ENCODE results near the gene SLMAP. TPM values are rescaled to one million over a fixed set of nuclear protein-coding genes. Genes with fewer than 3 reads are reported as not detected.

Gene SLMAP
- total RNA-seq, 4 donors from 2014 or later: 104 to 369 (median 186) TPM

DNA sequence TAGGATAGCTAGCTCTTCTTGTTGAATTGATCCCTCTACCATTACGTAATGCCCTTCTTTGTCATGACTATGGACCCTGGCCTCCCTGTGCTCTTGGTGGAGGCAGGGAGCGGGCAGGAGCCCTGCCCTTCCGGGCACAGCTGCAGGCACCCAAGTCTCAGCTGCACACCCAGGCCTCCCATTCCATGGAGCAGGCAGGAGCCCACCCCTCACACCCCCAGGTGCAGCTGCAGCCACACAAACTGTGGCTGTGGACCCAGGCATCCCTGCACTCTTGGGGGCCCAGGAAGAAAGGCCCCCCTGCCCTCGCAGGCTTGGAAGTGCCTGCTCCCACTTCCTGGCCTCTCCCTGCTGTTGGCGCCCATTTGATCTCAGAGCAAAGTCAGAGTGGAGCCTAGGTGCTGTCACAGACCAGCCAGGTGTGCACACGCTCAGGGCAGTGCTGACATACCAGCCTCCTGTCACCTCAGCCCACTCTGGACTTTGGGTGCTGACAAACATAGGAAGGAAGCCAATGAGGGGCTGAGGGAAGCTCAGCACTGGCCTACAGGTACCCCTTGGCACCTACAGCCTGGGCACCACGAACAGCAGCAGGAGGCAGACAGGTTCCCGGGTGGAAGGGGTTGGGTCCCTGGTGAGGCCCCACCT, 53.0 kb downstream of the SLMAP start:
- Histone ChIP-seq H3K27me3 (no peaks in the 10 kb centered on the region), H3K27ac (no peak overlapping the region), H3K9me3 (no peaks in the 10 kb centered on the region), H3K36me3 (no peaks in the 10 kb centered on the region), H3K4me3 (no peak overlapping the region), H3K4me1 (no peaks in the 10 kb centered on the region)
- TF ChIP-seq, protein P1, sequence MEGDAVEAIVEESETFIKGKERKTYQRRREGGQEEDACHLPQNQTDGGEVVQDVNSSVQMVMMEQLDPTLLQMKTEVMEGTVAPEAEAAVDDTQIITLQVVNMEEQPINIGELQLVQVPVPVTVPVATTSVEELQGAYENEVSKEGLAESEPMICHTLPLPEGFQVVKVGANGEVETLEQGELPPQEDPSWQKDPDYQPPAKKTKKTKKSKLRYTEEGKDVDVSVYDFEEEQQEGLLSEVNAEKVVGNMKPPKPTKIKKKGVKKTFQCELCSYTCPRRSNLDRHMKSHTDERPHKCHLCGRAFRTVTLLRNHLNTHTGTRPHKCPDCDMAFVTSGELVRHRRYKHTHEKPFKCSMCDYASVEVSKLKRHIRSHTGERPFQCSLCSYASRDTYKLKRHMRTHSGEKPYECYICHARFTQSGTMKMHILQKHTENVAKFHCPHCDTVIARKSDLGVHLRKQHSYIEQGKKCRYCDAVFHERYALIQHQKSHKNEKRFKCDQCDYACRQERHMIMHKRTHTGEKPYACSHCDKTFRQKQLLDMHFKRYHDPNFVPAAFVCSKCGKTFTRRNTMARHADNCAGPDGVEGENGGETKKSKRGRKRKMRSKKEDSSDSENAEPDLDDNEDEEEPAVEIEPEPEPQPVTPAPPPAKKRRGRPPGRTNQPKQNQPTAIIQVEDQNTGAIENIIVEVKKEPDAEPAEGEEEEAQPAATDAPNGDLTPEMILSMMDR (IDR thresholded peaks at IDR 0.05): no peak
- no peak for TF ChIP-seq POLR2A (IDR thresholded peaks at IDR 0.05)
- DNase-seq: no peak
- intact Hi-C loops (cut with DNase I; ENCODE audit: low total_unique reads): no loop called here

DNA sequence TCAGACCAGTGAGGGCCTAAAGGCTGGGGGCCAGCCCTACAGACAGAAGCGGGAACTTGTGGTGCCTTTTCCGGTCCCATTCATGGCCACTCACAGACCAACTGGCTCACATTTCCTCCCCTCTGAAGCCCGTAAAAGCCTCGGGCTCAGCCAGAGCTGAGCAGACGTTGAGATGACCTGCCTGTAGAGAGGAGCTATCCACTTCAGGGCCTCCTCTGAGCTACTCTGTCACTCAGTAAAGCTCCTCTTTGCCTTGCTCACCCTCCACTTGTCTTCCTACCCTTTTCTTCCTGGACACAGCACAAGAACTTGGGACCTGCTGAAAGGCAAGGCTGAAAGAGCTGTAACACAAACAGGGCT, 53.5 kb downstream of the SLMAP start:
- DNase-seq: no peak
- Histone ChIP-seq H3K4me1 (no peaks in the 10 kb centered on the region), H3K36me3 (no peaks in the 10 kb centered on the region), H3K27ac (no peak overlapping the region), H3K9me3 (no peaks in the 10 kb centered on the region), H3K4me3 (no peak overlapping the region), H3K27me3 (no peaks in the 10 kb centered on the region)
- intact Hi-C loops (cut with DNase I; ENCODE audit: low total_unique reads): no loop called here
- TF ChIP-seq, protein P1 (IDR thresholded peaks at IDR 0.05): no peak
- TF ChIP-seq POLR2A (IDR thresholded peaks at IDR 0.05): no peak

DNA sequence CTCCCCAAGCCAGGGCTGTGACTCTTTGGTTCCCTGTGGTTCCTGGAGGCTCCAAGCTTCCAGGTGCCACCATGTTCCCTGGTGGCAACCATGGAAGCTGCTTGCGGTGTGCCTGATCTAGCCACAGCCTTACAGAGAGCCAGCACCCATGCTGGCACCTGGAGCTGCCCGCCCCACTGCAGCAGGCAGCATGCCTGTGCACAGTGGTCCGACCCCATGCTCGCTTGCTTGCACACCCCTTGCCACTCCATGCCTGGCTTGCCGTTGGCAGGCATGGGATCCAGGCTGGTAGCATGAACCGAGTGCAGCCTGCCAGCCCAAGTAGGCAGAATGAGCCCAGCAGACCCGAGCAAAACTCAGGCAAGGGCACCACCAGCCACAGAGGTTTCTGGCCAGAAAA, 53.9 kb downstream of the SLMAP start:
- Histone ChIP-seq H3K27ac (no peak overlapping the region), H3K27me3 (no peaks in the 10 kb centered on the region), H3K9me3 (no peaks in the 10 kb centered on the region), H3K36me3 (no peaks in the 10 kb centered on the region), H3K4me3 (no peak overlapping the region), H3K4me1 (no peaks in the 10 kb centered on the region)
- TF ChIP-seq, protein P1 (IDR thresholded peaks at IDR 0.05): no peak
- no peak for TF ChIP-seq POLR2A (IDR thresholded peaks at IDR 0.05)
- no peak for DNase-seq
- intact Hi-C loops (cut with DNase I; ENCODE audit: low total_unique reads): no loop called here

DNA sequence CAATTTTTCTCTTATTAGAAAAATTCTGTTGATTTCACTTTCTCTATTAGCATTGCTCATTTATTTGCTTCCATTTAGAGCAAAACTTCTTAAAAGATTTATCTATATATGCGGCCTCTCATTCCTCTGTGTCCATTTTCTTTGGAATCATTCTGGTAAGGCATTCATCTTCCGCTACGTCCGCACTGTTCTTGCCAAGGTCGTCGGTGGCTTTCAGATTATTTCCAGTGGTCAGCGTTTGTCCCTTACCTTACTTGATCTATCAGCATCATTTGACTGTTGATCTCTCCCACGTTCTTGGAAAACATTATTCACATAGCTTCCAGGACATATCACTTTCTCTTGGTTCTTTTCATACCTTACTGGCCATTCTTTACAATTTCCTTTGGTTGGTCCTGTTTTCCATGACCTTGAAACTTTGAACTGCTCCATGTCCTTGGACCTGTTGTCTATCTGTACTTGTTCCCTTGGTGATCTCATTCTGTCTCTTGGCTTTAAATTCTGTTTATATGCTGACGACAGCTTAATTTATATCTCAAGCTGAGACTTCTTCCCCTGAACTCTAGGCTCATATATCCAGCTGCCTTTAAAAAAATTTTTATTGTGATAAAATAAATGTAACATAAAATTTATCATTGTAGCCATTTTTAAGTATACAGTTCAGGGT, 54.5 kb downstream of the SLMAP start:
- no peaks in the 10 kb centered on the region for H3K4me1 ChIP-seq
- TF ChIP-seq, protein P1 (IDR thresholded peaks at IDR 0.05): no peak
- no peak for TF ChIP-seq POLR2A (IDR thresholded peaks at IDR 0.05)
- no peaks in the 10 kb centered on the region for H3K9me3 ChIP-seq
- no peaks in the 10 kb centered on the region for H3K36me3 ChIP-seq
- H3K4me3 ChIP-seq: no peak overlapping the region
- no peak overlapping the region for H3K27ac ChIP-seq
- no peak for DNase-seq
- intact Hi-C loops (cut with DNase I; ENCODE audit: low total_unique reads): no loop called here
- H3K27me3 ChIP-seq: no peaks in the 10 kb centered on the region

DNA sequence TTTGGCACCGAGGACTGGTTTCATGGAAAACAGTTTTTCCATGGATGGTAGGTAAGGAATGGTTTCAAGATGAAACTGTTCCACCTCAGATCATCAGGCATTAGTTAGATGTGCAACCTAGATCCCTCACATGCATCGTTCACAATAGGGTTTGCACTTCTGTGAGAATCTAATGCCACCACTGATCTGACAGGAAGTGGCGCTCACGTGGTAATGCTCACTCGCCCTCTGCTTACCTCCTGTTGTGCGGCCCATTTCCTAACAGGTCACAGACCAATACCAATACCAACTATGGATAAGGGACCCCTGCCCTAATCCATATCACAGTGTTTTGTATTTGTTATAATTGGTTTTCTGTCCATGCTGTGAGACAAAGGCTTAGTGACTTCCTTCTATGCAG, 58.9 kb downstream of the SLMAP start:
- TF ChIP-seq, protein P1 (IDR thresholded peaks at IDR 0.05): no peak
- no peak for TF ChIP-seq POLR2A (IDR thresholded peaks at IDR 0.05)
- Histone ChIP-seq H3K27ac (no peak overlapping the region), H3K9me3 (no peaks in the 10 kb centered on the region), H3K4me3 (no peak overlapping the region), H3K4me1 (no peaks in the 10 kb centered on the region), H3K36me3 (no peaks in the 10 kb centered on the region), H3K27me3 (no peaks in the 10 kb centered on the region)
- DNase-seq: no peak
- intact Hi-C loops (cut with DNase I; ENCODE audit: low total_unique reads): no loop called here

All from uterus (tissue), 4 donors.